Mesenchymal stem cell (in vitro differentiated cells and primary cell): ENCODE data around the gene MACO1. TPM values are rescaled to one million over a fixed set of nuclear protein-coding genes. Genes with fewer than 3 reads are reported as not detected.
"Not testable (repeated sequence)": the region's sequence is repeated elsewhere in the genome, so short reads cannot be mapped to it uniquely, and the experiment has no call there.

Experiments used
- DNase-seq: peaks from one replicate; pipeline ENCODE4 v3.0.0-alpha.2; 2013
- H2AFZ ChIP-seq: one replicate; pipeline ENCODE4 v1.6.1; 2013; ENCODE audit warnings: low read depth, mild to moderate bottlenecking, control low read depth, inconsistent platforms, low read length, moderate library complexity
- H2AK5ac ChIP-seq: 2 replicates; pipeline ENCODE4 v1.6.1; 2013; ENCODE audit warnings: low read length, moderate library complexity, mild to moderate bottlenecking, inconsistent platforms; ENCODE audit not compliant: severe bottlenecking
- H2BK120ac ChIP-seq: one replicate; pipeline ENCODE4 v1.6.1; 2013; ENCODE audit warnings: low read depth, mild to moderate bottlenecking, inconsistent platforms, low read length, moderate library complexity
- H2BK12ac ChIP-seq, 2 experiments: one replicate each; pipeline ENCODE4 v1.6.1; 2013; ENCODE audit warnings: inconsistent platforms in 2 of 2, low read length in 2 of 2, mild to moderate bottlenecking in 2 of 2, moderate library complexity in 2 of 2, control low read depth in 1 of 2
- H2BK15ac ChIP-seq: one replicate; pipeline ENCODE4 v1.6.1; 2013; ENCODE audit warnings: mild to moderate bottlenecking, low read depth, inconsistent platforms; ENCODE audit not compliant: poor library complexity, severe bottlenecking
- H2BK5ac ChIP-seq: 2 replicates; pipeline ENCODE4 v1.6.1; 2013; ENCODE audit warnings: low read depth, mild to moderate bottlenecking, low read length, control low read depth, inconsistent platforms; ENCODE audit not compliant: poor library complexity, severe bottlenecking
- H3K14ac ChIP-seq, 2 experiments: one replicate each; pipeline ENCODE4 v1.6.1; 2013; ENCODE audit warnings: inconsistent platforms in 2 of 2, low read length in 2 of 2, control low read depth in 1 of 2, mild to moderate bottlenecking in 1 of 2, moderate library complexity in 1 of 2
- H3K18ac ChIP-seq, 2 experiments: one replicate each; pipeline ENCODE4 v1.6.1; 2013; ENCODE audit warnings: inconsistent platforms in 2 of 2, low read length in 2 of 2, control low read depth in 1 of 2, low read depth in 1 of 2, mild to moderate bottlenecking in 1 of 2
- H3K23ac ChIP-seq, 2 experiments: one replicate each; pipeline ENCODE4 v1.6.1; 2013; ENCODE audit warnings: inconsistent platforms in 2 of 2, low read length in 2 of 2, mild to moderate bottlenecking in 2 of 2, moderate library complexity in 2 of 2, control low read depth in 1 of 2
- H3K27ac ChIP-seq: 2 replicates; pipeline ENCODE4 v1.5.1; 2013; ENCODE audit warnings: mild to moderate bottlenecking, moderate library complexity, low read length, control low read depth, inconsistent platforms; ENCODE audit not compliant: poor library complexity, severe bottlenecking
- H3K27me3 ChIP-seq, 2 experiments: 2 replicates each; pipeline versions ENCODE4 v1.6.1 to v1.7.0; 2013; ENCODE audit warnings: low read length in 2 of 2, mild to moderate bottlenecking in 2 of 2, moderate library complexity in 2 of 2, control low read depth in 1 of 2, inconsistent platforms in 1 of 2; ENCODE audit not compliant: control insufficient read depth in 1 of 2, insufficient read depth in 1 of 2
- H3K36me3 ChIP-seq, 2 experiments: 2 replicates each; pipeline versions ENCODE4 v1.6.1 to v1.7.0; 2013; ENCODE audit warnings: low read length in 2 of 2, control low read depth in 1 of 2, inconsistent platforms in 1 of 2, low read depth in 1 of 2, mild to moderate bottlenecking in 1 of 2; ENCODE audit not compliant: insufficient read depth in 2 of 2, control insufficient read depth in 1 of 2
- H3K4ac ChIP-seq, 2 experiments: one replicate each; pipeline ENCODE4 v1.6.1; 2013; ENCODE audit warnings: inconsistent platforms in 2 of 2, low read length in 2 of 2, mild to moderate bottlenecking in 2 of 2, moderate library complexity in 2 of 2, control low read depth in 1 of 2, low read depth in 1 of 2
- H3K4me1 ChIP-seq: 2 replicates; pipeline ENCODE4 v1.6.1; 2013; ENCODE audit warnings: low read depth, low read length, control low read depth; ENCODE audit not compliant: control insufficient read depth, insufficient read depth
- H3K4me2 ChIP-seq: 2 replicates; pipeline ENCODE4 v1.6.1; 2013; ENCODE audit warnings: low read length, mild to moderate bottlenecking, inconsistent platforms; ENCODE audit not compliant: poor library complexity, severe bottlenecking
- H3K4me3 ChIP-seq, 2 experiments: 2 replicates each; pipeline versions ENCODE4 v1.5.1 to v1.7.0; 2013; ENCODE audit warnings: low read length in 2 of 2, mild to moderate bottlenecking in 2 of 2, control low read depth in 1 of 2, low read depth in 1 of 2; ENCODE audit not compliant: insufficient read depth in 1 of 2
- H3K79me1 ChIP-seq: replicated peaks from 2 replicates; pipeline ENCODE4 v1.6.1; 2013; ENCODE audit warnings: mild to moderate bottlenecking, control low read depth, low read length, inconsistent platforms; ENCODE audit not compliant: poor library complexity, severe bottlenecking
- H3K9ac ChIP-seq: 2 replicates; pipeline ENCODE4 v1.7.0; 2013; ENCODE audit warnings: mild to moderate bottlenecking, low read length, moderate library complexity
- H3K9me3 ChIP-seq: 2 replicates; pipeline ENCODE4 v1.7.0; 2013; ENCODE audit warnings: mild to moderate bottlenecking, low read length; ENCODE audit not compliant: control insufficient read depth
- H4K8ac ChIP-seq: one replicate; pipeline ENCODE4 v1.6.1; 2013; ENCODE audit warnings: inconsistent platforms, mild to moderate bottlenecking, low read length, moderate library complexity
- H4K91ac ChIP-seq: one replicate; pipeline ENCODE4 v1.6.1; 2013; ENCODE audit warnings: mild to moderate bottlenecking, low read length, inconsistent platforms
- whole genome bisulfite sequencing: methylation state at CpG from one replicate; pipeline ENCODE4 v1.1.7; 2013; ENCODE audit warnings: mixed read lengths; 5-methylcytosine and 5-hydroxymethylcytosine counted together
- polyA plus RNA-seq, 2 experiments: library from polyadenylated mRNA; stranded (reverse); fragments of 200-250 nt; gene quantifications; one replicate each; pipeline ENCODE4 v1.2.3, GENCODE V29; 2013

Gene MACO1, protein sequence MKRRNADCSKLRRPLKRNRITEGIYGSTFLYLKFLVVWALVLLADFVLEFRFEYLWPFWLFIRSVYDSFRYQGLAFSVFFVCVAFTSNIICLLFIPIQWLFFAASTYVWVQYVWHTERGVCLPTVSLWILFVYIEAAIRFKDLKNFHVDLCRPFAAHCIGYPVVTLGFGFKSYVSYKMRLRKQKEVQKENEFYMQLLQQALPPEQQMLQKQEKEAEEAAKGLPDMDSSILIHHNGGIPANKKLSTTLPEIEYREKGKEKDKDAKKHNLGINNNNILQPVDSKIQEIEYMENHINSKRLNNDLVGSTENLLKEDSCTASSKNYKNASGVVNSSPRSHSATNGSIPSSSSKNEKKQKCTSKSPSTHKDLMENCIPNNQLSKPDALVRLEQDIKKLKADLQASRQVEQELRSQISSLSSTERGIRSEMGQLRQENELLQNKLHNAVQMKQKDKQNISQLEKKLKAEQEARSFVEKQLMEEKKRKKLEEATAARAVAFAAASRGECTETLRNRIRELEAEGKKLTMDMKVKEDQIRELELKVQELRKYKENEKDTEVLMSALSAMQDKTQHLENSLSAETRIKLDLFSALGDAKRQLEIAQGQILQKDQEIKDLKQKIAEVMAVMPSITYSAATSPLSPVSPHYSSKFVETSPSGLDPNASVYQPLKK
- polyA plus RNA-seq (2013, experiment 1 of 2): 24.4 TPM
- polyA plus RNA-seq (2013, experiment 2 of 2): 23.0 TPM

DNA sequence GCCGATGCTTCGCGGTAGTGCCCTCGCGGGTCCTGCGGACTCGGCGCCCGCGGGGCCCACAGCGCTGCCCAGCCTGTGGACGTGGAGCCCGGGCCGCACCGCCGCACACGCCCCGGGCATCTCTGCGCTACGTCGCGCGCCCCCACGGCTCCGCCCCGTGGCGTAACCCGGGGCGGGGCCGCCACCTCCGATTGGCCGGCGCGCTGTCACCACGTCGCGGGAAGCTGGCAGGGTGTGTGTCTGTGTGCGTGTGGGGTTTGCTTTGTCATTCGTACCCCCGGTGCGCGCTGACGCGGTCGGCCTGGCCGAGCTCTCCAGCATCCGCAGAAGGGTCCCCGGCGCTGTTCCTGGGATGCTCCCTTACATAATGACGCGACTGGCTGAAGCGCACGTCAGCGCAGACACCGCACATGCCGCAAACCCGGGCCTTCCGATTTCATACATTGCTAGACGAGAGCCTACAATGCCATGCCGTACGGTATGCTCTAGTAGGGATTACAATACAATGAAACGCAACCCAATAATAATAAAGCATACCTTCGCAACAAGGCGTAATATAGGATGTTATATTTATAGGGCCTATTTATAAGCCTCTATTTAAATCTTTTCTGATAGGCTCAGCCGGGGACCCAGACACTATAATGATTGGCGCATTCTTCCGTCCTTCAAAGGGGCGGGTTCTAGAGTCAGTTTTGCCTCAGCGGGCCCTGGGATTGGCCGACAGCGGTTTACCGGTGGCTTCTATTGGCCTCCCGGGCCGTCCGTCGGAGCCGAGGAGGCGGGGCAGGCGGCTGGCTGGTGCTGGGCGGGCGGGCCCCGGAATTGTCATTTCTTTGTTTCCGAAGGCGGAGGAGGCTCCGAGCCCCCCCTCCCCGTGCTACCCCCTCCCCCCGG, at the start of gene MACO1:
TSS of gene MACO1 (plus strand) at position 825 of the 894 bp plus-strand sequence. CDS start 202 bp downstream, outside the sequence.
- Histone ChIP-seq H2BK120ac (peak within 1 kb of the TSS; percentile 89), H3K18ac (peak within 1 kb of the TSS; percentile 61 to 96), H3K79me1 (peaks cover 6% of the 10 kb centered on the region), H3K9me3 (no peaks in the 10 kb centered on the region), H2AK5ac (no peak within 1 kb of the TSS), H4K91ac (peak within 1 kb of the TSS; percentile 82), H3K23ac (peak within 1 kb of the TSS in 1 of 2 experiments; percentile 91), H3K14ac (peak within 1 kb of the TSS in 1 of 2 experiments; percentile 90), H3K4me3 (peak within 1 kb of the TSS; percentile 89 to 95), H2BK5ac (peak within 1 kb of the TSS; percentile 71), H2BK15ac (no peak within 1 kb of the TSS), H3K27ac (peak within 1 kb of the TSS; percentile 83), H3K4me2 (peak within 1 kb of the TSS; percentile 80), H2AFZ (peak within 1 kb of the TSS; percentile 94), H3K36me3 (no peaks in the 10 kb centered on the region), H2BK12ac (peak within 1 kb of the TSS in 1 of 2 experiments; percentile 48), H3K4ac (peak within 1 kb of the TSS; percentile 82 to 95), H3K9ac (peak within 1 kb of the TSS; percentile 93), H3K4me1 (peaks cover 2% of the 10 kb centered on the region), H4K8ac (peak within 1 kb of the TSS; percentile 85), H3K27me3 (no peaks in the 10 kb centered on the region)
- peak; percentile 98 for DNase-seq
- WGBS: under 1% methylated on average over 64 of the region's 87 CpGs

DNA sequence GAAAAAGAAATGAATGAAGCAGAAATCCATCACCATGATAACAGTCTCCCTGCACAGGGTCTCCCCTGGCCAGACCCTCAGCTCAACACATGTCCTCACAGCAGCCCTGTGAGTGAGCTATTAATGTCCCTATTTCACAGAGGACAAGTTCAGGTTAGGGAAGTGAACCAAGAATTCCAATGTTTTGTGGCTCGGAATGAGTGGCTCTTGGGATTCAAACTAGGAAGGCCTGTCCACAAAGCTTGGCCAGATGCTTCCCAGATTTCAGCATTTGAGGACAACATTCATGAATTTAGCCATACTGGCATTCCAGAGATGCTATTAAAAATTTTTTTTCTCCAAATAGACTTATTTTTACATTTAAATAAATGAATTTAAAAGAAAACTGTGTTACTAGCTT, 48.2 kb upstream of the MACO1 start:
- not testable (repeated sequence) for H2BK120ac ChIP-seq, DNase-seq, H3K27me3 ChIP-seq, H2AK5ac ChIP-seq, H3K9me3 ChIP-seq, H2BK5ac ChIP-seq, H3K14ac ChIP-seq, H3K4me1 ChIP-seq, H3K23ac ChIP-seq, H3K79me1 ChIP-seq, H3K36me3 ChIP-seq, H4K91ac ChIP-seq, H2BK12ac ChIP-seq, H3K4ac ChIP-seq, H3K18ac ChIP-seq, H4K8ac ChIP-seq, H2BK15ac ChIP-seq, H2AFZ ChIP-seq, H3K4me2 ChIP-seq, H3K4me3 ChIP-seq, H3K27ac ChIP-seq
- WGBS: 87% methylated on average over 1 of the region's 1 CpG
- peak overlapping the region; percentile 53 for H3K9ac ChIP-seq

DNA sequence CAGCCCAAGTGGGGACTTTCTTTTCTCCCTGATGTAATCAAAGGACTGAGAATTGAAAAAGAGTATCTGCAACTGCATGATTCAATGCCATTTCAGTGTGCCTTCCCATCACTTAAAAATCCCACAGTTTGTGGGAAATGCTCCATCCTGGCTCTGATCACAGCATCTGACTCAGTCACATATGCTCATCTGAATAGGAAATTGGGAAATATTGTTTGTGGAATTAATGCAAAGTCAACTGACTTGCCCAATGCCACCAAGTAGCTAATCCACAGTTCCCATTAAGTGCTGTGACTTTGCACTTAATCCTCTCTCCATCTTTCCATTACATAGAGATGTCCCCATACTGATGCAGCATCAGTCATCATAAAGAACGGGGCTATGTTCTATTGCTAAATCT, 47.6 kb upstream of the MACO1 start:
- H3K18ac ChIP-seq, H3K36me3 ChIP-seq, H3K4ac ChIP-seq, H3K23ac ChIP-seq, H3K14ac ChIP-seq, H2AK5ac ChIP-seq, H3K4me2 ChIP-seq, H3K4me1 ChIP-seq, H4K8ac ChIP-seq, H2AFZ ChIP-seq, H2BK5ac ChIP-seq, H3K27ac ChIP-seq, H4K91ac ChIP-seq, H3K9me3 ChIP-seq, H3K27me3 ChIP-seq, H2BK15ac ChIP-seq, H3K79me1 ChIP-seq, H3K4me3 ChIP-seq, H2BK12ac ChIP-seq, H2BK120ac ChIP-seq: not testable (repeated sequence)
- no CpG with 5 or more reads among the region's 1 CpG for WGBS
- peak overlapping the region; percentile 53 for H3K9ac ChIP-seq
- peak; percentile 52 for DNase-seq
